Cardiac septum (tissue), 1 donor: ENCODE data around the gene DNMT3A. TPM values are rescaled to one million over a fixed set of nuclear protein-coding genes. Genes with fewer than 3 reads are reported as not detected.
A peak's percentile ranks its signal among the peaks of the same experiment; 100 is the strongest.

ENCODE experiments used
- DNase-seq: peaks from one replicate; pipeline ENCODE4 v3.0.0-alpha.2; 2020; ENCODE audit warnings: low spot score
- intact Hi-C: fragments of 100-400 bp; cut with DNase I; formaldehyde crosslinking; loops from one replicate; pipeline ENCODE4 v1.14.0; 2022
- total RNA-seq: library from RNA; stranded (reverse); fragmentation: NEBNext Ultra II Directional; extraction: Animal tissue kit (Norgen Biotek cat#: 25700); gene quantifications from one replicate; pipeline ENCODE4 v1.2.1, GENCODE V29; 2021
- donor health status: DM: no; HTN: no; CAD: no.

The DNMT3A gene
- total RNA-seq, 1 donor from 2014 or later = 24.9 TPM

DNA sequence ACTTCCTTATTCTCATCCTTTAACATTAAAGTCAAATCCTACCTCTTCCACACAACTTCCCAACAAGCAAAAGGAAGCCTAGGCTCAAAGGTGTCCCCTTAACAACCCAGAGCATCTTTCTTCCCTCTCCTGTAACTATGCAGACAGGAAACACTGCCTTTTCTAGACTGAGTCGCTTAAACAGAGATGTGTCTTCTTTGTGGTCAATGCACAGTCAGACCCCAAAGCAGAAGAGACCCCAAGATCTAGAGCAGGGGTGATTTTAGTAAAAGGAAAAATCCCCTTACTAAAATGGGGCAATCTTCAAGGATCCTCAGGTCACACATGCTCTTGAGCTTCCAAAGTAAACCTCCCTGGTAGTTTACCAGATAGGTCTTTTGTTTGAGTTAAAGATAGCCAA, 86.8 kb downstream of the DNMT3A start:
- intact Hi-C loops = no loop called here
- no peak for DNase-seq

DNA sequence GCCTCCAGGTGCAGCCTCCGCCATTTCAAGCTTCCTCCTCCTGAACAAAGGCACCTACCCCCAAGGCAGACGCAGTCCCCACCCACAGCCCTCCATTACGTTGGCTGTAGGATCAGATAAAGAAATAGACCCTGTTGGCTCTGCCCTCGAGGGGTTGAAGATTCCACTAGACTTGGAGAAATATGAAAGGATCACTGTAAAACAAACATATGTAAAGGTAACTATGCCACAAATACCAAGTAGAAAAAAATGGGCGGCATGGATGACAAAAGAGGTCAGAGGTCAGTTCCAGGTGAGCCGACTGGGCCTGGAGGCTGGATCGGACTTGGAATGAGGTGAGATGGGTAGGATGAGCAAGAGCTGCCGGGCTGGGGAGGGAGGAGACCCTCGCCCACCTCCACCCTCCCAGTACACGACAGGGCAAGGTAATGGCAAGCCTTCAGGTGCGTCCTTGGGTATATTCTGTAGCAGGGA, 88.5 kb downstream of the DNMT3A start:
- intact Hi-C loops = loop anchor here (2.0 kb wide), 1 partner anchor 24 kb away; no protein-coding TSS in a partner anchor
- no peak for DNase-seq

DNA sequence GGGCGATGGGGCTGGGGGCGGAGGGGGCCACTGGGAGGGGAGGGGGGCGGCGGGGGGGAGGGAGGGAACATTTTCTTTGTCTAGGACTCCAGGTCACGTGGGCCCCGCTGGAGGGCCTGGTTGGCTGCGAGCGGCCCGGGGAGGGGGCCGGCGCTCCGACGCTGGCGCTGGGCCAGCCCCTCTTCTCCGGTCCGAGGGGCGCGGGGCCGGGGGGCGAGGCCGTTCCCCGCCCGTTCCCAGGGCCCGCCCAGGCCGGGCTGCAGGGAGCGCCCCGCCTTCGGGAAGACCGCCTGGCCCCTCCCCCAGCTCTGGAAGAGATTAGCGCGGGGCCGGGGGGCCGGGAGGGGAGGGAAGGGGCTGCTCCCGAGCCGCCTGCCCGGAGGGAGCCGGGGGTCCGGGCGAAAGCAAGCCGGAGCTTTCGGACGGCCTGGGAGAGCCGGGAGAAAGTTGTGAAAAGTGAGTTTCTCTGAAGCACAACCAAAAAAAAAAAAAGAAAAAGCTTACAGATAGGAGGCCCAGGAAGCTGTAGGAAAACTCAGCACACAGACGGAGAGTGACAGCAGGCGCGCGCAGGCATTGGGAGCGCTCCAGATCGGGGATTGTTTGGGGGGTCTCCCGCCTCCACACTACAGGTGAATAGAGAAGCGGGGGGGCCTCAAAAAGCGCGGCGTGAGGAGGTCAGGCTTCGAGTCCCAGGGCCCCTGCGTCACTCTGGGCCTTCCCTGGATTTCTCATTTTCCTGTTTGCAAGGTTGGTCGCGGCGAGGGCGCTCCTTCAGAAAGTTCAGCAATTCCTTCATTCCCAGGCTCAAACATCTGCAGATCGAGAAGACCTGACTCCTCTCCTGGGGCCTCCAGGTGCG, 89.2 kb downstream of the DNMT3A start:
- DNase-seq = no peak
- intact Hi-C loops = loop anchor here (2.0 kb wide), 1 partner anchor 24 kb away; no protein-coding TSS in a partner anchor

DNA sequence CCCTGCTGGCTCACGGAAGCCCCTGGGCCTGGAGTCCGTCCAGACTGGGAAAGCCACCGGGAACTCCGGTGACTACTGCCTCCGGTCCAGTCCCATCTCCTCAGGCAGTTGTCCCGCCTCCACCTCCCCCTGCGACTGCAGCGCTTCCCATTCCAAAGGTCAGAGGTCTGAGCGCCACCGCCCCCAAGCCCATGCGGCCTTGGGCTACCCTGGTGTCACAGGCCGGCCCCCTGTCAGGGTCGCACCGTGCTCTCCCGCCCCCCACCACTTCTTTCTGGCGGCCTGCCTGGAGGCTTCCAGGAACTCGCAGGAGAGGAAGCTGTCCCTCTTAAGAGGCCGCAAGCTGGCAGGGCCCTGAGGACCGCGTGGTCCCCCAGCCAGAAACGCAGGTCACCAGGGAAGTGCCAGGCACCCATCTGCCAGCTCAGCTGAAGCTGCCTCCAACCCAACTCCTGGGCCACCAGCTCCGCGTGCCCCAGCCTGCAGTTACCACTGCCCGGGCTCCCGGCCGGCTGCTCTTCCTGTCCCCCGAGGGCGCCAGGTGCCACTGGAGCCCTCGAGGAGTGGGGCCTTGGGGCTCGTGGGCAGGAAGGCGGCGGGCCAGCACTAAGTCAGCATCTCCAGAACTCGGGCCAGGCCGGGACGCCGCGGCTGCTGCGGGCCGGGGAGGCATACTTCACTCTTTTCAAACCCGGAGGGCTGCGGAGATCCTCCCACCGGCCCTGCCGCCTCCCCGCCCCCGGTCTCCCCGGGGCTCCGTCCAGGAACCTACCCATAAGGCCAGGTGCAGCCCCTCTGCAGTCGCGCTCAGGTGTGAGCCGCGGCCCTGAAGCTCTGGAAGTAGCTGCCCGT, 90.1 kb downstream of the DNMT3A start:
- intact Hi-C loops = loop anchor here (2.0 kb wide), 1 partner anchor 25 kb away; no protein-coding TSS in a partner anchor

DNA sequence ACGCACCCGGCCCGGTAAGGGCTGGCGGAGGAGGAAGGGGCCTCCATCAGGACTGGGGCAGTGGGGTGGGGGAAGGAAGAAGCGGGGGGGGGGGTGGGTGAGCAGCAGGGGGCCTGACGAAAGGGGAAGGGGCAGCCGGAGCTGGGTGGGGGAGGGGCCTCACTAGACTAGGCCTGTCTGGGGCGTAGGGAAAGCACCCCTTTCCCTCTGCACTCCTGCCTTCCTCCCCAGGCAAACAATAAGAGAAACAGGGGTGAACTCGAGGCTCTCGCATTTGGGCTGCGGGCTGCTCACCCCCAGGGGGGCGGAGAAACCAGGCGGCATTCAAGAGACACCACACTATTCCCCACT, 90.7 kb downstream of the DNMT3A start:
- intact Hi-C loops = no loop called here
- DNase-seq = no peak

More for the DNA sequence above, 90.1 kb downstream of the DNMT3A start:
- peak; percentile 82 for DNase-seq

DNA sequence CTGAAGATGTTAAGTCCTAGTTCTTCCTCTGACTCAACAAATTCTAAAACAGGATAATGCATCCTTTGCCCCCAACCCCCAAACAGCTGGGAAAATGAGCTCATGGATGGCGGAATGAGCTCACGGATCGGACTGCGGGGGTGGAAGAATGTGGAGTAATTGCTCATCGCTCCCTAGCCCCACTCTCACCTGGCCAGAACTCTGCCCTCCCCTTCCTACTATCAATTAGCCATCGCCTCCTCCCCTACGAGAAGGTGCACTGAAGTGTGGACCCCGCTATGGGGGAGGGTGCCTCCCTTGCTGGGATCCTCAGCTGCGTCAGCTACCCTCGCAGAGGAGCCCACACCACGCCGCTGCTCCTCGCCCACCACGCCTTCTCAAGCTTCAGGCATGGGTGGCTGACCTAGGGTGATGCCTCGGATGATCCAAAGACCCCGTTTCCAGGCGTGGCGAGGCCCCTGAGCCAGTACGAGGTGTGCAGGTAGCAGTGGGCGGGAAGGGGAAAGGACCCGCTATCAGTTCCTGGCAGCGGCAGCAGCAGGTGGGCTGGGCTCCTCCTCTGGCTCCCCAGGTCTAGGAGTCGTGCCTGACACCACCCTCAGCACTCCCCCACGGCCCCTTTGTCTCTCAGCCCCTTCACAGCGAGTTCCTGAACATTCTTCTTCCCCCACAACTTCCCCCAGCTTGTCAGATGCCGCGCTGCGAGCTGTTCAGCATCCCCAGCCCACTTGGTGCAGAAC, 91.2 kb downstream of the DNMT3A start:
- DNase-seq = no peak
- intact Hi-C loops = no loop called here

DNA sequence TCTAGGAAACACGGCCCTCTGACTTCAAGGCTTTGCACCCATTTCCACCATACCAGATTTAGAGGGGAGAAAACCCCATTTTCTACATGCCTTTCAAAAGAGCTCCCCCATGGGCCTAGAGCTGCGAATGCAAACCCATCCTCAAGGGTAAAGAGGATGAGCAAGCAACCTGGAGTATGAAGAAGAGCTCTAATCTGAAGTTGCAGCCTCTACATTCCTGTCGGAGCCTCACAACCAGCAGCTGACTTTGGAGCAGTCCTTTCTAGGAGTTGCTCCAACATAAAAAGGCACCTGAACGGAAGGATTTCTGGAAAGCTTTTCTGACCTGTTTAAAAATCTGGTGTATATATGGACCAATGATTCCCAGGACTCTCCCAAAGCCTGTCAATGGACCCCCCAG, 91.9 kb downstream of the DNMT3A start:
- intact Hi-C loops = no loop called here
- no peak for DNase-seq

DNA sequence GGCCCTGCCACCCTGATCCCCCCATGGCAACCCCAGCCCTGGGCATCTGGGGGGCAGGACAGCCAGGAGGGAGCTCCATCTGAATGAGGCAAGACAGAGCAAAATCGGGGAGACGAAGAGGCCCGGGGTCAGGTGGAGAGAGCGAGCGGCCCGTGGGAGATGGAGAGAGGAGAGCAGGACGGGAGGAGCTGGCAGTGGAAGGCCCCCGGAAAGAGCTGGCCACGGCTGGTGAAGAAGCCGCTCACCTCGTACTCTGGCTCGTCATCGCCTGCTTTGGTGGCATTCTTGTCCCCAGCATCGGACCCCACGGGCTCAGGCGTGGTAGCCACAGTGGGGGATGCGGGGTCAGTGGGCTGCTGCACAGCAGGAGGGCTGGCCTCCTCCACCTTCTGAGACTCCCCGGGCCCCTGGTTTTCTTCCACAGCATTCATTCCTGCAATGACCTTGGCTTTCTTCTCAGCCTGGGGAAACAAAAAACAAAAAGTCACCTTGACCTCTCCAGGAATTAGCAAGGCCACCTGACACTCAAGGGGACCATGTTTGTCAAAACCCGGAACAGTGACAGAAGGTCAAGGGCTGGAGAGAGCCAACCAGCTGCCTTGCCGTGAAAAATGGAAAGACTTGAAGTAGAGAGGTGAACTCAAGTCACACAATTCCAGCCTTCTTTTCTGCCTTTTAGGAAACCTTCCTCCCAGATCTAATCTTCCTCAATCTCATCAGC, 93.8 kb downstream of the DNMT3A start:
- DNase-seq = no peak
- intact Hi-C loops = no loop called here

DNA sequence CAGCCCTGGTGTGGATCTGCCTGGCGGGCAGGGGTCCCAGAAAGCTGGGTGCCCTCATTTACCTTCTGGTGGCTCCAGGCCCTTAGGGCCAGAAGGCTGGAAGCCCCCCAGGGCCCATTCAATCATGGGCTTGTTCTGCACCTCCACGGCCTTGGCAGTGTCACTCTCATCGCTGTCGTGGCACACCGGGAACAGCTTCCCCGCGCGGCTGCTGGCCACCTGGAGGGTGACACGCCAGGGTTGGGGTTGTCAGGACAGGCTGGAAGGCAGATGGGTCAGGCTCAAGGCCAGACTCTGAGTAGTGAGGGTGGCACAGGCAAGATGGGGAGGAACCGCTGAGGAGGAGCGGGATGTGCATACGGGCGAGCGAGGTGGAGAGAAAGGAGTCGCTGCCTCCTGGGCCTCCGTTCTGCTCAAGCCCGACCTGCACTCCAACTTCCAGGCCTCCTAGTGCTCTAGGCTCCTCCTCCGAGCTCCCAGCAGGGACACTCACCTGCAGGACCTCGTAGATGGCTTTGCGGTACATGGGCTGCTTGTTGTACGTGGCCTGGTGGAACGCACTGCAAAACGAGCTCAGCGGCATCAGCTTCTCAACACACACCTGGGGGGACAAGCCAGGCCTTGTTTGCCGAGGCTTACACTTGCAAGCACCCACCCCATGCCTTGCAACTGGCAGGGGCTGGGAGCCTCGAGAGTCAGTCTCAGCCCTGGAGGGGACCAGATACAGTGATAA, 95.0 kb downstream of the DNMT3A start:
- intact Hi-C loops = no loop called here
- no peak for DNase-seq

DNA sequence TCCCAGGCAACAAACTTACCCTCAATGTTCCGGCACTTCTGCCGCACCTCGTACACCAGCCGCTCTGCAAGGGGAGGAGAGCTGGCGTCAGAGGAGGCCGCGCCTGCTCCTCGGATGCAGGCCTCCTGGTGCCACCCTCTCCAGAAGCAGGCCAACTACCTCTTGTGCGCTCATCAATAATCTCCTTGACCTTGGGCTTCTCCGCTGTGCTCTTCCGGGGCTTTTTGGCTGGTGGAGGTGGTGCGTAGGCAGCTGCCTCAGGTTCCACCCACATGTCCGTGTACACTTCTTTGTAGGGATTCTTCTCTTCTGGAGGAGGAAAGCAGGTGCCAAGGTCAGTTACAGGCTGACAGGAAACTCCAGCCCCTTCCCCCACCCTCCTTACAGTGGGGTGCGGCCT, 95.7 kb downstream of the DNMT3A start:
- intact Hi-C loops = no loop called here
- no peak for DNase-seq

DNA sequence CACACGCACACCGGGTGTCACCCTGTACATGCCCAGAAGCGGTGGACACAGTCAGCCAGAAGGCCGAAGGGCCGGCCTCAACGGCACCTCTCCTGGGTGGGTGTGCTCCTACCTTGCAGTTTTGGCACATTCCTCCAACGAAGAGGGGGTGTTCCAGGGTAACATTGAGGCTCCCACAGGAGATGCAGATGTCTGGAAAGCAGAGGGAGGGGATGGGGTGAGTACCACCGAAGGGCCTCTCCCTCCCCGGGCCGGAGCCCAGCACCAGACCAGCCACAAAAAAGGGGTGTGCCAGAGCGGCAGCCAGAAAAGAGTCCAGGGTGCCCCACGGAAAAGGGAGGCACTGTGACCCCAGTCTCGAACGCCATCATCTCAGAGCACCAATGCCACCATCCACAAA, 96.6 kb downstream of the DNMT3A start:
- no peak for DNase-seq
- intact Hi-C loops = no loop called here

DNA sequence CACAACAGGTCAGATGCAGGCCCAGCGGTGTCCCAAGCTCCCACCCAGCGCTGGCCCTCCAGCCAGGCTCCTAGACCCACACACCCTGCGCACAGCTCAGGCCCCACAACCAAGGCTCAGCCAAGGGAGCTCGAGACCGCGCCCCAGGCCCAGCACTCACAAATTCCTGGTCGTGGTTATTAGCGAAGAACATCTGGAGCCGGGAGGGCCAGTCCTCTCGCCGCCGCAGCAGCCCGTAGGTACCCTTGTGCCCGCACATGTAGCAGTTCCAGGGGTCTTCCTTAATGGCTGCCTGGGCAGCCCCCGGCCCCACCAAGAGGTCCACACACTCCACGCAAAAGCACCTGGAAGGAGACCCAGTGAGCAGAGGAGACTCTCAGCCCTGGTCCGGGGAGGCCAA, 97.7 kb downstream of the DNMT3A start:
- no peak for DNase-seq

DNA sequence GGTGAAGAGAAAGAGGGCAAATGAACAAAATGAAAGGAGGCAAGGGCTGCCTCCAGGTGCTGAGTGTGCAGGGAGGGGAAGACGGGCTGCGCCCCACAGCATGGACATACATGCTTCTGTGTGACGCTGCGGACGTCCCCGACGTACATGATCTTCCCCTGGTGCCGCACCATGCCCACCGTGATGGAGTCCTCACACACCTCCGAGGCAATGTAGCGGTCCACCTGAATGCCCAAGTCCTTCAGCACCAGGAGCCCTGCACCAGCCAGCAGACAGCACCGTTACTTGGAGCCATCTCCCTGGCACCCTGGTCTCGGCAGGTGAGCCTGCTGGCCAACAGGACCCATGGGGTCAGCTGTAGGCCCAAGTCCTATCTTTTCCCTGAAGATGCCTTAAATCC, 100.3 kb downstream of the DNMT3A start:
- no peak for DNase-seq
- intact Hi-C loops = no loop called here

More for the DNA sequence above, 97.7 kb downstream of the DNMT3A start:
- intact Hi-C loops = no loop called here

DNA sequence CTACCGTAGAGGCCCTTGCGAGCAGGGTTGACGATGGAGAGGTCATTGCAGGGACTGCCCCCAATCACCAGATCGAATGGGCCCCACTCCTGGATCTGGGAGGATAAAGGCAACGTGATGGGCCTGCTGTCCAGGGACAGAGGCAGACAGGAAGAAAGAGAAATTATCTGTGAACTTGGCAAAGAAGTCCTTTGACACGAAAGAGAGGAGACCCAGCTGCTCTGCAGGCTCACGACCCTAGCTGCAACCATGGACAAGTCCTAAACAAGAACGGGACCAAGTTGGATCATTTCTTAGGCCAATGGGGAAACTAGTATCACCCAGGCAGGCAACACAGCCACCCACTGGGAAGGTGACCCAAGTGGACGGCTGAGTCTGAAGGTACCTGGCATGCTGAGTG, 101.1 kb downstream of the DNMT3A start:
- DNase-seq = no peak

DNA sequence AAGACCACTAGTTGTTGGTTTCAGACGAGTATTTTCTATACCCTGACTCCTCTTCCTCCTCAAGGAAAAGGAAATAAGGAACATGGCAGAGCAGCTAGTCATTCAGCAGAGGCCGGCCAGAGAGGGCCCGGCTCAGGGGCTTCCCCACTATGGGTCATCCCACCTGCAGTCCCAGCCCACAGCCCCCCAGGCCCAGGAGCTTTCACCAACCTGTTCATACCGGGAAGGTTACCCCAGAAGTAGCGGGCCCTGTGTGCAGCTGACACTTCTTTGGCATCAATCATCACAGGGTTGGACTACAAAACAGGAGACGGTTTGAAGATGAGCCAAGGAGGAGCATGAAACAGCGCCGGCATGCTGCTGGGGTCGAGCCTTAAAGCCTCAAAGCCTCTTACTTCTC, 102.8 kb downstream of the DNMT3A start:
- intact Hi-C loops = no loop called here
- DNase-seq = no peak

More for the DNA sequence above, 101.1 kb downstream of the DNMT3A start:
- intact Hi-C loops = no loop called here

DNA sequence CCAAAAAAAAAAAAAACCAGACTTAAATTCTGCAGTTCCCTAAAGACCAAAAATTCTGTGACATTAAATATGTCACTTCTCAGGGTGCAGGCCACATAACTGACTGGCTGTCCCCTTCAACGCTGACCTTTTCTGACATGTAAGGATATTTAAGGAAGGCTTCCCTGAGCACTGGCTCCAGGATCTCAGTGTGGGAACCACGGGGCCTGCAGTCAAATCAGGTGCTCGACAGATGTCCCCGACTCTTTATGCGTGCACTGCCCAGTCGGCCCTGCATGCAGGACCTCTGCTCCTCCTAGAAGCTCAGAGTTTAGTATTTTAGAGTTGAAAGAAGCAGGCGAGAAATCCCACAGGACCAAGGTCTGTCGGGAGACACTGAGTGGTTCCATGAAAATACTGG, 104.0 kb downstream of the DNMT3A start:
- DNase-seq = no peak
- intact Hi-C loops = no loop called here

DNA sequence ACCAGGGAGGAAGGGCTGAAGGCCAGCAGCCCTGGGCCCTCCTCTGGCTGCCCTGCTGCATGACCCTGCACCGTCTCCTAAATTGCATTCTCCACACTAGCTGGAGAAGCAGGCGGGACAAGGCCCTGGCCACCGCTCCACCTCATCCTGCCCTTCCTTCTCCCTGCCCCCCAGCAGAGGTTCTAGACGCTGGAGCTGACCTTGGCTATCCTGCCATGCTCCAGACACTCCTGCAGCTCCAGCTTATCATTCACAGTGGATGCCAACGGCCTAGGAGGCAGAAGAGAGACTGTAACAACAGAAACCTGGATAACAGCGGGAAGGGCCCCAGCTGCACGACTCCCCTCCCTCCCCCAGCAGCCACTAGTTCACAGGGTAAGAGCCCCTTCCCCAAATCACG, 105.0 kb downstream of the DNMT3A start:
- intact Hi-C loops = no loop called here
- no peak for DNase-seq

DNA sequence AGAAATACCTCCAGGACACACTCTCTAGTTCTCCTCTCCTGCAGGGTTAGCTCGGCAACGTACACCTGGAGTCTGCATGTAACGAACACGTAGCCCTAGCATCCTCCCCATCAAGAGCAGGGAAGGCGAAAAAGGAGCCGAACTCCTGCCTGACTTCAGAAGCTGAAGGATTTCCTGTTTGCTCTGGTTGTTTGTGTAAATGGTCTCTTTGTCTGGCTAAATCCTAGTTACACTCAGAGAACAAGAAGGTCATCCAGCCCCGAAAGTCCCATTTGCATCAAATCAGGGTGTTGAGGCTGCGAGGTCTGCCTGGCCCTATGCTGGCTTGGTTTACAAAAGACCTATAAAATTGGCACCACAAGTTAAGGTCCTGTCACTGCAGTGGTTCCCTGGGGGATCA, 107.0 kb downstream of the DNMT3A start:
- DNase-seq = no peak
- intact Hi-C loops = no loop called here
